GM19099 (cell line): Measurements from ENCODE around the gene KLHL29.

Experiments used
- POLR2A ChIP-seq: IDR thresholded peaks from 3 replicates; pipeline ENCODE4 v1.6.1; 2011; ENCODE audit warnings: low read depth; ENCODE audit not compliant: insufficient read length; ENCODE audit errors: extremely low read depth

The KLHL29 gene

GRCh38 chr2:23698116-23698693 is 313.2 kb downstream of the KLHL29 start:
- TF ChIP-seq POLR2A: no peak

- no peak for TF ChIP-seq POLR2A
These were observed 314.0 kb downstream of the KLHL29 start for GRCh38 chr2:23698721-23699579.

- no peak for TF ChIP-seq POLR2A
These were observed 314.6 kb downstream of the KLHL29 start for GRCh38 chr2:23699580-23699925.

- no peak for TF ChIP-seq POLR2A
These were observed 315.6 kb downstream of the KLHL29 start for GRCh38 chr2:23700627-23701026.

- no peak for TF ChIP-seq POLR2A
These were observed 318.1 kb downstream of the KLHL29 start for GRCh38 chr2:23703037-23703582.

- TF ChIP-seq POLR2A: no peak
These were observed 318.8 kb downstream of the KLHL29 start for GRCh38 chr2:23703583-23704385.

GRCh38 chr2:23705771-23706612 is 321.0 kb downstream of the KLHL29 start:
- no peak for TF ChIP-seq POLR2A

GRCh38 chr2:23706613-23707078 is 321.7 kb downstream of the KLHL29 start:
- no peak for TF ChIP-seq POLR2A

- no peak for TF ChIP-seq POLR2A
These were observed 322.1 kb downstream of the KLHL29 start for GRCh38 chr2:23707096-23707495.

- no peak for TF ChIP-seq POLR2A
These were observed 323.8 kb downstream of the KLHL29 start for GRCh38 chr2:23708771-23709170.

GRCh38 chr2:23709311-23709710 is 324.3 kb downstream of the KLHL29 start:
- no peak for TF ChIP-seq POLR2A

- no peak for TF ChIP-seq POLR2A
These were observed 327.2 kb downstream of the KLHL29 start for GRCh38 chr2:23711979-23712755.

- TF ChIP-seq POLR2A: no peak
These were observed 327.8 kb downstream of the KLHL29 start for GRCh38 chr2:23712756-23713151.

GRCh38 chr2:23713351-23713750 is 328.4 kb downstream of the KLHL29 start:
- TF ChIP-seq POLR2A: no peak
